ENCODE data around the gene PARVA.
"Not testable (repeated sequence)": the region's sequence is repeated elsewhere in the genome, so short reads cannot be mapped to it uniquely, and the experiment has no call there.

PARVA gene

DNA sequence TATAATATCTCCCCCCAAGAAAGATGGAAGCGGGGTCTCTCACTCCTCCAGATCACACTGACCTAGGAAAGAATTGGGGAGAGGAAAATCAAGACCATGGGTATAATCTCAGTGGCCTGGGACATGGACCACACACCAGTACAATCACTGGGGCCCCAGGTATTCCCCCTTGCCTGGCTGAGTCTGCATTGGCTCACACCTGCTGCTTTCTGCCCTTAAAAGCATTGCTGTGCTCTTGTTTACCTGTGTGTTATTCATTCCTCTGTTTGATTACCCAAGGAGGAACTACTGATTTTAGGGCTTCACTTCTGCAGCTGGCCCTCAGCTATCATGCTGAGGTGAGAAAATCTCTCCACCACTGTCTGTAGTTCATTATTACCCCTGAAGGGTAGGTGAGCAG lies 14.0 kb upstream of the PARVA start:
- TF ChIP-seq, protein P1, sequence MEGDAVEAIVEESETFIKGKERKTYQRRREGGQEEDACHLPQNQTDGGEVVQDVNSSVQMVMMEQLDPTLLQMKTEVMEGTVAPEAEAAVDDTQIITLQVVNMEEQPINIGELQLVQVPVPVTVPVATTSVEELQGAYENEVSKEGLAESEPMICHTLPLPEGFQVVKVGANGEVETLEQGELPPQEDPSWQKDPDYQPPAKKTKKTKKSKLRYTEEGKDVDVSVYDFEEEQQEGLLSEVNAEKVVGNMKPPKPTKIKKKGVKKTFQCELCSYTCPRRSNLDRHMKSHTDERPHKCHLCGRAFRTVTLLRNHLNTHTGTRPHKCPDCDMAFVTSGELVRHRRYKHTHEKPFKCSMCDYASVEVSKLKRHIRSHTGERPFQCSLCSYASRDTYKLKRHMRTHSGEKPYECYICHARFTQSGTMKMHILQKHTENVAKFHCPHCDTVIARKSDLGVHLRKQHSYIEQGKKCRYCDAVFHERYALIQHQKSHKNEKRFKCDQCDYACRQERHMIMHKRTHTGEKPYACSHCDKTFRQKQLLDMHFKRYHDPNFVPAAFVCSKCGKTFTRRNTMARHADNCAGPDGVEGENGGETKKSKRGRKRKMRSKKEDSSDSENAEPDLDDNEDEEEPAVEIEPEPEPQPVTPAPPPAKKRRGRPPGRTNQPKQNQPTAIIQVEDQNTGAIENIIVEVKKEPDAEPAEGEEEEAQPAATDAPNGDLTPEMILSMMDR (IDR thresholded peaks at IDR 0.05; ENCODE audit: low read depth, low read length) = no peak
- no peak overlapping the region for H3K4me3 ChIP-seq (ENCODE audit: low read depth, low read length)

DNA sequence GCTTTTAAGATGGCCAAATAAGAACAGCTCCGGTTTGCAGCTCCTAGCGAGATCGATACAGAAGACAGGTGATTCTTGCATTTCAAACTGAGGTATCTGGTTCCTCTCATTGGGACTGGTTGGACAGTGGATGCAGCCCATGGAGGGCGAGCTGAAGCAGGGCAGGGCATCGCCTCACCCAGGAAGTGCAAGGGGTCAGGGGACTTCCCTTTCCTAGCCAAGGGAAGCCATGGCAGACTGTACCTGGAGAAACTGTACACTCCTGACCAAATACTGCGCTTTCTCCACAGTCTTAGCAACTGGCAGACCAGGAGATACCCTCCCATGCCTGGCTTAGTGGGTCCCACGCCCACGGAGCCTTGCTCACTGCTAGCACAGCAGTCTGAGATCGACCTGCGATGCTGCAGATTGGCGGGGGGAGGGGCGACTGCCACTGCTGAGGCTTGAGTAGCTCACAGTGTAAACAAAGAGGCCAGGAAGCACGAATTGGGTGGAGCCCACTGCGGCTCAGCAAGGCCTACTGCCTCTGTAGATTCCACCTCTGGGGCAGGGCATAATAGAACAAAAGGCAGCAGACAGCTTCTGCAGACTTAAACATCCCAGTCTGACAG lies 11.3 kb upstream of the PARVA start:
- H3K4me3 ChIP-seq (ENCODE audit: low read depth, low read length) = not testable (repeated sequence)

DNA sequence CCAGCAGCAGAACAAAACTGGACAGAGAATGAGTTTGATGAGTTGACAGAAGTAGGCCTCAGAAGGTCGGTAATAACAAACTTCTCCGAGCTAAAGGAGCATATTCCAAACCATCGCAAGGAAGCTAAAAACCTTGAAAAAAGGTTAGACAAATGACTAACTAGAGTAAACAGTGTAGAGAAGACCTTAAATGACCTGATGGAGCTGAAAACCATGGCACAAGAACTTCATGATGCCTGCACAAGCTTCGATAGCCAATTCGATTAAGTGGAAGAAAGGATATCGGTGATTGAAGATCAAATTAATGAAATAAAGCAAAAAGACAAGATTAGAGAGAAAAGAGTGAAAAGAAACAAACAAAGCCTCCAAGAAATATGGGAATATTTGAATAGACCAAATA lies 10.3 kb upstream of the PARVA start:
- H3K4me3 ChIP-seq (ENCODE audit: low read depth, low read length) = not testable (repeated sequence)

DNA sequence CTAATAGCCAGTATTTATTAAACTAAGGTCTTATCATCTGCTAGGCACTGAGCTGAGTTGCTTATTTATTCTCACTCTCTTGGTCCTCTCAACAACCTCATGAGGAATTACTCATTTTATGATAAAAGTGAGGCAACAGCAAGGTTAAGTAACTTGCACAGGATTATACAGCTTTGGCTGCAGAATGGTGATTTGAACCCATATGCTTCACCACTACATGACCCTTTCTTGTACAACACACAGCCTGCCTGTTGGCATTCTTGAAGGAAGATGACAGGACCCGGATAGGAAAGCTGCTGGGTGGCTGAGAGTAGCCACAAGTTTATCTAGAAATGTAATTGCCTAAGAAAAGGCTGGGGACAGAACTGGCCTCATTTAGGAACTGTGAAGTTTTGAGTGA lies 5.3 kb upstream of the PARVA start:
- TF ChIP-seq, protein P1 (IDR thresholded peaks at IDR 0.05; ENCODE audit: low read depth, low read length) = no peak
- no peak overlapping the region for H3K4me3 ChIP-seq (ENCODE audit: low read depth, low read length)

DNA sequence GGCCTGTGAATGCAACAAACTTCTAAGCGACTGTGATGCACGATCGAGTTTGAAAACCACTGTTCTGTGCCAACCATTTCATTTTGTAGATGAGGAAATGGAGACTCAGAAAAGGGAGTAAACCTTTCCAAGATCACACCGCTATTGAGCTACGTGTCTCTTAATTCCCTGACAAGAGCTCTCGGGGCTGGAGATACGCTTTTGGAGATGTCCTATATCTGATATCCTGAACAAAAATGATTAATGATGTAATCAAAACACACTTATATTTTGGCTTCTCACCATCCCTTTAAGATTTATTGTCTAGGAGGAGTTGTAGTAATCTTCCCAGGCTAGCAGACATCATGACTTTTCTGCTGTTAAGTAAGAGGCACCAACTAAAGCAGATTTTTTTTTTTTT lies 1.7 kb upstream of the PARVA start:
- H3K4me3 ChIP-seq (ENCODE audit: low read depth, low read length) = no peak overlapping the region
- TF ChIP-seq, protein P1 (IDR thresholded peaks at IDR 0.05; ENCODE audit: low read depth, low read length) = no peak

DNA sequence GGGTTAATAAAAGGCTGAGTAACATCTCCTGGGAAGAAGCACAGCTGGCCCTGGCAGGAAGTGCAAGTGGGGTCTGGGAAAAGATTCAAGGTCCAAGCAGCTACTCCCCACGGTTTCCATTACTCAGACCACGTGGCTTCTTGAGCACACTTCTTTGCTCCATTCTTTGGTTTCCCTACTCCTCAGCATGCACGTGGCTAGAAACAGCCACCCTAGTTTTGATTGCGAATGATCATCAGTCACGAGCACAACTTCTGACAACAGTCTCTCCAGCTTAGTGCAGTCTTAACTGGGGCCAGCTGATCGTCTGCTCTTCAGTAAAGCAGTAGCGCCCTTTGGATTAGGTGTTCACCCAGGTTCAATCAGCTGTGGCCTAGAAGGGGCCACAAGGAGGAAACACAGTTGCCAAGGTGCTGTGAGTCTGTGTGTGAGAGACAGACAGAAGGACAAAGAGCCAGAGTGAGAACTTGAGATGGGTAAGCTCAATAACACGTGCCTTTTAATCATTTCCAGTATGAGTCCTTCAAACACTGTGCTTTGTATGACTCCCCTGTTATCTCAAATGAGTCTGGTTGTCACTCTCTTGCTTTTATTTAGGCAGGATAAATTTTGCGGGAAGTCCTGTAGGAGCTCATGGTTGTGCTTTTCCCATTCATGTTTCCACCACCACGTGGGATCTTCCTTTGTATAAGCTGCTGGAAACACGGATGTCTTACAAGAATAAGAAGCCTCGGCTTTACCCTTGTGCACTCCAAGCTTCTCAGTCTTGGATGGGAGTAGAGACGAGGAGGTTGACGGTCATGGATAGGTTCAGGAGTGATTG lies 901 bp upstream of the PARVA start:
- peak overlapping the region; percentile 87 for H3K4me3 ChIP-seq (ENCODE audit: low read depth, low read length)

DNA sequence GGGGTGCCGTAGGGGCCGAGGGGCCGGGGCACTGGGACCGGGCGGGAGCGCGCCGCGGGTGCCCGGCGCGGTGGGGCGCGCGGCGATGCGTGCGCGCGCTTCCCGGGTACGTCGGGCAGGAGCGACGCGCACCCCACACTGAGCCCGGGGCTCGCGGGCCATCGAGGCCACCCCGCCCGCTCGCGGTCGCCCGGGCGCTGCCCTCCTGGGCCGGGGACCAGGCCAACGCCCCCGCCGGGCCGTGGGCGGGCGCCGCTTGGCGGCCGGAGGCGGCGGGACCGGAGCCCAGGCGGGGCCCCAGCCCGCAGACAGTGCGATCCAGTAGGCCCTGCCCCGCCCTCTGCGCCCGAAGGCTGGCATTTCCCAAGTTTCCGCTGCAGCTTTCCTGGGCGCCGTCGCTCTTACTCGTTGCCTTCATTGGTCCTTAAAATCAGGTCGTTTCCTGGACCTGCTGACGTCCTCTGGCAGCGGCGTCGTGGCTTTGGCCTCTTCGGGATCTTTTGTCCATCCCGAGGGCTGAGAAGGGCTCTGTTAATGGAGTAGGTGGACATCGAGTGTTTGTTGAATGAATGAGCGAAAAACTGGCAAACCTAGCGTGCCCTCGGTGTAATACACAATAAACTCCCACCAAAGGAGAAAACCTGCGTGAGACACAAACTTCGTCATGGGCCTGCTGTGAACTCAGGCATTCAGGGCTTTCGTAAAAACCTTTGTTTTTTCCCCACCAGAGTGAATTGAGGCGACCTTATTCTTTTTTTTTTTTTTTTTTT lies 638 bp downstream of the PARVA start:
- peak overlapping the region; percentile 87 for H3K4me3 ChIP-seq (ENCODE audit: low read depth, low read length)
- TF ChIP-seq, protein P1 (IDR thresholded peaks at IDR 0.05; ENCODE audit: low read depth, low read length) = no peak

More for the DNA sequence above, 901 bp upstream of the PARVA start:
- TF ChIP-seq, protein P1 (IDR thresholded peaks at IDR 0.05; ENCODE audit: low read depth, low read length) = no peak

Measured in WI38 (cell line).